Embryonic facial prominence (tissue), 1 donor: ENCODE measurements around the gene UNC13B.
"Not testable (repeated sequence)": the region's sequence is repeated elsewhere in the genome, so short reads cannot be mapped to it uniquely, and the experiment has no call there.

Source experiments
- DNase-seq: peaks from one replicate; pipeline ENCODE4 v3.0.0-alpha.2; 2016; ENCODE audit errors: extremely low spot score

UNC13B gene

DNA sequence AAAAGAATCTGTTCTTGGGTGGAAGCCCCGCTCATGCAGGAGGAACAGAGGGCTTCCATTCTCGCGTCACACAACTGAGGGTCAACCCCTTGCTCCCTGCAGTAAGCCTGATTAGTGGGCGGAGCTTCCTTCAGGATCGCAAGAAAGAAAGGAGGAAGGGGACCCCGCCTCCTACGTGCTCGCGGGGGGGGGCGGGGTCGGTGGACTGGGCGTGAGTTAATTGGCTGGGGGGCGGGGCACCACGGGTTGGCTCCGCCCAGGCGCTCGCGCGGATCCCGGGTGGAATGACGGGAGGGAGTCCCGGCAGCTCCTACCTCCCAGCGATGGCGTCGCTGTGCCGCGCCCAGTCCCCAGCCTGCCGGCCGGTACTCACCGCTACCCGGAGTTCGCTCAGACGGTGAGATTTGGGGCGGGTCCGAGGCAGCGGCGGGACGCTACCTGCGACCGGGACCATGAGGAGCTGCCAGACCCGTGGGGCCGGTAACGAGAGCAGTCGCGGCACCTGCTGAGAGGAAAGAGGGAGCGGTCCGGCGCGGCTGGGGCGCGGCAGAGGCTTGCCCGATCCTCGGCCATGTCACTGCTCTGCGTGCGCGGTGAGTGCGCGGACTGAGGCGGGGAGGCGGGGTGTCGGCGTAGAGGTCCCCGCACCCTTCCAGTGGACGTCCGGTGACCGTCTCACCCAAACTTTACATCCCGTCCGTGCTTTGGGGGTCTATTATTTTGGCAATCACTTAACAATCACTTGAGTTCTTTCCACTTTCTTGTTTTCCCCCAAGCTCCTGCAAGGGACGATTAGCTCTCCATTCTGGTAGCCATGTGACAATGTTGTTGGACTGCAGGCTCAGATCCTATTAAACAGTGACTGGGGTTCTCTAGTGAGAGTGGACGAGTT, at the start of gene UNC13B:
Gene UNC13B, plus strand, starts transcription at position 297 of the 892 bp plus-strand sequence. Its CDS starts 275 bp downstream, at position 572.
- DNase-seq: peak; percentile 82

DNA sequence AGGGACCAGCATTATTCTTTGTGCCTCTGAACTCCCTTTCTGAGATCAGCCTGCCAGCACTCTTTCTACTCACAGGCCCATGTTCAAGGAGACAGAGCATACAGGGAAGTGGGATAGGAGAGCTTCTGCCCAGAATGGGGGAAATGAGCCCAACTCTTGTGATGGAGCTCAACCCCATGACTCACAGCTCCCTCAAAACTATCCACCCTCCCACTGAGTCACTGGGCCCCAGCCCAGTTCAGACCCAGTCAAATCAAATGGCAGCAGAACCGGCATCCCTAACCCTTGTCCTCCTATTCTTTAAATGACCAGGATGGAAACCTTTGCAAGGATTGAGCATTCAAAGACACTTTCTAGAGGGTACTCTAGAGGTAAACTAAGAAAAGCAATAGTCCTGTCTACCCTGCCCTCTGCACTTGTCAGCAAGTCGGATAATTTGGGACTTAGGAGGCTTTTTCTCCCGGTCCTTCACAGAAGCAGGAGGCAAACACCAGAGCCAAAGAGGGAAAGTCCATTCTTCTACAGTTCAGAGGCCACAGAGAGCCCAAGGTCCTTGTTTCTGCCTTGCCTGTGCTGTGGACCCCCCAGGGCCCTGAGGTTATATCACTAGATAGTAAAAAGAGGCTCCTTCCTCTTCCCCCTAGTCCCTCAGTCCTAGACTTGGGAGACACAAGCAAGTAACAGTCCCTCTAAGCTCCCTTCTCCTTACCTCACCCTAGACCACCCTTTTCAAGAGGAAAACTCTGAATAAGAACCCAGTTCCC, 49.4 kb upstream of the UNC13B start:
- no peak for DNase-seq

DNA sequence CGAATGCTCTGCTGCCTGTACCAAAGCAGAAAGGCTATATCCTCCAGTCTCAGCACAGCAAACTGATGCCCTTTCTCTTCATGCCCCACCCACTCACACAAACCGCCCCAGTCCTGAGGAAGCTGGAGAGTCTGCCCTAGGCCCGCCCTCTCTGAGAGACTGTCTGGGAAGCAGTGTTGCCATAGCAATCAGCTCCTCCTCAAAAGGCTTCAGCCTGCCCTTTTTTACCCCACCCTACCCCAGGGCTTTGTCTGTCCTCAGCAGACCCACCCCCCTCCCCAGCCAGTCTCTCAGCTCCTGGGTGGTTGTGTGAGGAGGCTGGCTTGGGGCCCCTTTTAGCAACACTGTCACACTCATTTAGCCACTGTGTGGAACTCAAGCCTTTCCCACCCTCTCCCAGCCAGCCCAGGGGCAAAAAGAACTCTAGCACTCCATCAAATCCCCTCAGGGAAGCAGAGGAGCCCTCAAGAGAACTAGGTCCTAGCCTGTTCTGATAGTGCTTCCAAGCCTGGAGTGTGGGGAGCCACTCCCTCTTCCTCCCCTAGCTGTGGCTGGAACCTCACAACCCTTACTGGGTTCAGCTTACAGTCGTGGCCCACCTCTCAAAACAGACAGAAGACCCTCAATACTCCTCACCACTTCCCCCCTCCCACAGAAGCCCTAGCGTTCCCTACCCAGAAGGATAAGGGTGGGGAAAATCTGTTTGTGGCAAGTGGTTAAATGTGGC, 47.5 kb upstream of the UNC13B start:
- peak; percentile 85 for DNase-seq

- no peak for DNase-seq
Observed at GRCh38 chr9:35114840-35115628, 46.8 kb upstream of the UNC13B start.

GRCh38 chr9:35115680-35116538, 45.9 kb upstream of the UNC13B start, which contains the start of gene ATOSB:
Gene ATOSB, minus strand, starts transcription at chr9:35115862. Its CDS starts 7,588 bp downstream, at chr9:35108274.
- DNase-seq: peak; percentile 92

GRCh38 chr9:35116539-35116897, 45.3 kb upstream of the UNC13B start:
- no peak for DNase-seq

DNA sequence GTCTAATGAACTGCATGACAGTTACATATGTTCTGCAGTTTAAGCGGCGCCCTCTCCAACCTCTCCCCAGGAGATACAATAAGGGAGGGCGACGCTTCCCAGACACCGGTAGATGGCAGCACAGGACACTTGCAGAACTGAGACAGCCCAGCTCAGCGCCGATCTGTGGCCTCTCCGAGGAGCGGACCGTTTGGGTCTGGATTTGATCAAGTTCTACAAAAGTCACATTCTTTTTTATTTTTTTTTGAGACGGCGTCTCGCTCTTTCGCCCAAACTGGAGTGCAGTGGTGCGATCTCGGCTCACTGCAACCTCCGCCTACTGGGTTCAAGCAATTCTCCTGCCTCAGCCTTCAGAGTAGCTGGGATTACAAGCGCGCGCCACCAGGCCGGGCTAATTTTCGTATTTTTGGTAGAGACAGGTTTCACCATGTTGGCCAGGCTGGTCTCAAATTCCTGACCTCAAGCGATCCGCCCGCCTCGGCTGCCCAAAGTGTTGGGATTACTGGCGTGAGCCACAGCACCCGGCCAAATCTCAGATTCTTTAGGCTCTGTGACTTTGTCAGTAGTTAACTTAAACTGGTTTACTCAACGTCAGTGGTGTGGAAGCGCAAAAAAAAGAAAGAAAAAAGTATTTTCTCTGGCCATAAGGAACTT, 44.8 kb upstream of the UNC13B start:
- peak; percentile 92 for DNase-seq

DNA sequence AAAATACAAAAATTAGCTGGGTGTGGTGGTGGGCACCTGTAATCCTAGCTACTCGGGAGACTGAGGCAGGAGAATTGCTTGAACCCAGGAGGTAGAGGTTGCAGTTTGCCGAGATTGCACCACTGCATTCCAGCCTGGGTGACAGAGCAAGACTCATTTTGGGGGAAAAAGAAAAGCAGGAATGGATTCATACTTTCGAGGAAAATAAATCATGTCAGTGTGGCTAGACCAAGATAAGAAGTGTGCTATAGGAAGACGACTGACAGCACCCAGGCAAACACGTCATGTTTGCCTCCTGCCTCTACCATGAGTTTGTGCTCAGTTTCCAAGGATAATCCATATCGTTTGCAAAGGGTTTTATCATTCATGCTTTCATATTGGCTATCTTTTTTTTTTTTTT, 26.9 kb upstream of the UNC13B start:
- DNase-seq: no peak

- DNase-seq: no peak
Observed at GRCh38 chr9:35135988-35136387, 25.8 kb upstream of the UNC13B start.

DNA sequence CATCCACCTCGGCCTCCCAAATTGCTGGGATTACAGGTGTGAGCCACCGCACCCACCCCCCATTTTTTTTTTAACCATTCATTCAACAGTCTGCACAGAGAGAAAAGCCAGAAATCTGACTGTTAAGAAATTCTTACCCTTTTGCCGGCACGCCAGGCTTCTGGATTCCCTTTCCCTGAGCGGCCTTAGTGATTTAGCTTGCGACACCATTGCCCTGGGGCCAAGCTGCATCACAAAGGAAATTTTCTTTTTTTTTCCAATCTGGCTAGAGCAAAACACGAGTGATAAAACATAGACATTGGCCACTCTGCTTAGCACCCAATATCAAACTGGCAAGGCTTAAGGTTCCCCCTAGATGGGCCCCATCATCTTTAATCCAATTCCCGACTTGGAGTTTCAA, 24.9 kb upstream of the UNC13B start:
- DNase-seq: no peak

DNA sequence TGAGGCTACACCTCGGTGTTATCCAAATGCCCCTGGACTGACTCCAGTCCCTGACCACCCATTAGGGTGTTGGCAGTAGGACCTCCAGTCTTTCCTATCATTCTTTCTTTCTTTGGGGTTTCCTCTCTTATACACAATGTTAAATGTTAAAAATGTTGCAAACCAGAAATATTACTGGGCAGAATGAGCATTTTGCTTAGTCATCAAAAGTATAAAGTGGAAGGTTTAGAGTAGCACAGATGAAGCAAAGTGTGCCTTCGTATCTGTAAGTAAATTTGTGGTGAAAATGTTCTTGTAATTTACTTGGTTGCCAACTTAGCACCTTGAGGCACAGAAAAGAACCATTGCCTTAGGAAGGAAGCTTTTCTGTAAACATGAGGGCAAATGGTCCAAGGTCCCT, 21.7 kb upstream of the UNC13B start:
- no peak for DNase-seq

- no peak for DNase-seq
Observed at GRCh38 chr9:35142037-35142436, 19.8 kb upstream of the UNC13B start.

DNA sequence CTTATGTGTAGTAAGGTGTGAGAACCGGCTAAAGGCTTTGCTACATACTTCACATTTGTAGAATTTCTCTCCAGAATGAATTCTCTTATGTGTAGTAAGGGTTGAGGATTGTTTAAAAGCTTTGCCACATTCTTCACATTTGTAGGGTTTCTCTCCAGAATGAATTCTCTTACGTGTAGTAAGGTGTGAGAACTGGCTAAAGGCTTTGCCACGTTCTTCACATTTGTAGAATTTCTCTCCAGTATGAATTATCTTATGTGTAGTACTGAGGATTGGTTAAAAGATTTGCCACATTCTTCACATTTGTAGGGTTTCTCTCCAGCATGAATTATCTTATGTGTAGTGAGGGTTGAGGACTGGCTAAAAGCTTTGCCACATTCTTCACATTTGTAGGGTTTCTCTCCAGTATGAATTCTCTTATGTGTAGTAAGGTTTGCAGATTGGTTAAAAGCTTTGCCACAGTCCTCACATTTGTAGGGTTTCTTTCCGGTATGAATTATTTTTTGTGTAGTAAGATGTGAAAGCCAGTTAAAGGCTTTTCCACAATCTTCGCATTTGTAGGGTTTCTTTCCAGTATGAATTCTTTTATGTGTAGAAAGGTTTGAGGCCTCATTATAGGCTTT, 13.8 kb upstream of the UNC13B start:
- DNase-seq: not testable (repeated sequence)

- DNase-seq: no peak
Observed at GRCh38 chr9:35152926-35153325, 8.9 kb upstream of the UNC13B start.

- no peak for DNase-seq
Observed at GRCh38 chr9:35156781-35157180, 5.0 kb upstream of the UNC13B start.

DNA sequence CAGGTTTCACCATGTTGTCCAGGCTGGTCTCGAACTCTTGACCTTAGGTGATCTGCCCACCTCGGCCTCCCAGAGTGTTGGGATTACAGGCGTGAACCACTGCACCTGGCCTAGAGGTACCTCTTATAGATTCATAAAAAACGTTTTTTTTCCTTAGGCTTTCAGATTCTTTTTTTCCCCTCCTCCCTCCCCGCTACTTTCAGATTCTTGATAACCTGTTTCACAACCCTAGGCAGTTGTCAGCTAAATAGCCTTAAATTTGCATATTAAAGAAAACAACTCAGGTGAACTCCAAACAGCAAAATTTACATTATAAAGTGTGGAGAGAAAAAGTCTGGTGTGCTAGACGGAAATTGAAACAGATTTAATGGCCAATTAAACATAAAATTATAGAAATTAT, 4.0 kb upstream of the UNC13B start:
- not testable (repeated sequence) for DNase-seq

GRCh38 chr9:35158501-35159280, 3.1 kb upstream of the UNC13B start:
- DNase-seq: no peak

DNA sequence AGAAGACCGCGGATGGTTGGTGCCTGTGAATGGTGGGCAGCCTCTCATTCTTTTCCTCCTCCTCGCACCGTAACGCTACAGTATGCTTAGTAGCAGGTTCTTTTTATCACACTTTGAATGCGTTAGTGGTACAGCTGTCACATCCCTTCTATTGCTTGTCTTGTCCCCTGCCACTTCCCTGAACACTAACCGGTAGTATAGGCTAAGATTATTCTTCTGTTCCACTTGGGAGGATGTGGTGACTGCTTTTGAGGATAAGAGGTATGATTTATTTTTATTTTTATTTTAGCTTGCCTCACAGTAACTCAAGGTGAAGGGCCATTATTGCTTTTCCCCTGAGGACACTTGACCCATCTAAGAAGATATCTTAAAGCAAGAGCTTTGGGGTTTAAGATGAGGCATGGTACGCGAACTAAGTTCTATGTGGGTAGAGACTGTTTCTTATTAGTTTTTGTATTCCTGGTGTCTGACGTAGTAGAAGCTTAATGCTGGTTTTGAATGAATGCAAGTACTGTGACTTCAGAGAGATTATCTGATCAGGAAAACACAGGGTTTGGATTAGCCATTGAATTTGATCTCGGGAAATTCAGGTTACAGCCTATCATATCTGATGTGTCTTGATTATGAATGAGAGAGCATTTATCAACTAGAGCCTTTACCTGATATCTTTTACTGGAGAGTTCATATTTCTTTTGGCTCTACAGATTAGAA, 951 bp downstream of the UNC13B start:
- peak; percentile 23 for DNase-seq
